Caco-2 (cell line): ENCODE measurements around the gene MYH13. TPM values are rescaled to one million over a fixed set of nuclear protein-coding genes. Genes with fewer than 3 reads are reported as not detected.

ENCODE experiments used
- BruUV-seq: library from RNA; stranded (reverse); fragments of 400-500 nt; replicated peaks from 2 replicates; lab custom pipeline; 2021; lab: Mats Ljungman, UMichigan
- CTCF ChIA-PET: fragments of 300-600 bp; sonication (Branson Sonifier 250); formaldehyde crosslinking; loops from one replicate; lab custom pipeline; 2022; ENCODE audit warnings: antibody characterized with exemption; lab: Charles Lee
- POLR2A ChIA-PET: fragments of 300-600 bp; sonication (Branson Sonifier 250); formaldehyde crosslinking; loops from one replicate; lab custom pipeline; 2022; ENCODE audit warnings: antibody characterized with exemption; lab: Charles Lee
- DNase-seq, 2 experiments: peaks; one replicate each; pipeline versions ENCODE4 v3.0.0 to v3.0.0-alpha.2; 2020 to 2022
- H3K27me3 ChIP-seq: replicated peaks from 2 replicates; pipeline ENCODE4 v1.6.0; 2011; ENCODE audit warnings: low read length; ENCODE audit not compliant: control insufficient read depth, insufficient read depth
- H3K36me3 ChIP-seq: 2 replicates; pipeline ENCODE4 v1.5.1; 2011; ENCODE audit warnings: low read length; ENCODE audit not compliant: control insufficient read depth, insufficient read depth
- H3K4me1 ChIP-seq: fragments of 250-450 bp; sonication (Bioruptor Pico); 2 replicates; pipeline ENCODE4 v1.5.1; 2020; ENCODE audit warnings: mild to moderate bottlenecking
- H3K4me3 ChIP-seq: 2 replicates; pipeline ENCODE4 v1.5.1; 2011; ENCODE audit warnings: low read depth, mild to moderate bottlenecking, control low read depth, low read length
- H3K9me3 ChIP-seq: fragments of 250-450 bp; sonication (Bioruptor Pico); 2 replicates; pipeline ENCODE4 v1.5.1; 2020; ENCODE audit warnings: mild to moderate bottlenecking, moderate library complexity
- H3K27ac Mint-ChIP-seq: one replicate; pipeline ENCODE4 v1.8.0; 2022; ENCODE audit warnings: mixed read lengths; ENCODE audit not compliant: unreplicated experiment
- H3K27me3 Mint-ChIP-seq: one replicate; pipeline ENCODE4 v1.8.0; 2022; ENCODE audit warnings: mixed read lengths; ENCODE audit not compliant: insufficient read depth, unreplicated experiment
- H3K36me3 Mint-ChIP-seq: one replicate; pipeline ENCODE4 v1.8.0; 2022; ENCODE audit warnings: mild to moderate bottlenecking, mixed read lengths; ENCODE audit not compliant: insufficient read depth, unreplicated experiment
- H3K4me1 Mint-ChIP-seq: one replicate; pipeline ENCODE4 v1.8.0; 2022; ENCODE audit warnings: low read depth, mixed read lengths; ENCODE audit not compliant: unreplicated experiment
- H3K4me3 Mint-ChIP-seq: one replicate; pipeline ENCODE4 v1.8.0; 2022; ENCODE audit warnings: mild to moderate bottlenecking, moderate library complexity, mixed read lengths; ENCODE audit not compliant: unreplicated experiment
- H3K9me3 Mint-ChIP-seq: one replicate; pipeline ENCODE4 v1.8.0; 2022; ENCODE audit warnings: mixed read lengths; ENCODE audit not compliant: unreplicated experiment
- CTCF ChIP-seq, 2 experiments: fragments of 200-600 bp in 1 of 2; IDR thresholded peaks; 1 replicate in 1 of 2; 2 replicates in 1 of 2; pipeline versions ENCODE4 v1.5.1 to v1.8.0; 2011 to 2022; ENCODE audit warnings: antibody characterized with exemption in 1 of 2, control low read depth in 1 of 2, inconsistent platforms in 1 of 2, low read depth in 1 of 2, low read length in 1 of 2, mild to moderate bottlenecking in 1 of 2, moderate library complexity in 1 of 2; ENCODE audit not compliant: insufficient read depth in 1 of 2, severe bottlenecking in 1 of 2, unreplicated experiment in 1 of 2
- intact Hi-C: fragments of 100-400 bp; cut with micrococcal nuclease; formaldehyde crosslinking; loops from one replicate; pipeline ENCODE4 v1.10.0; 2022; ENCODE audit not compliant: unreplicated experiment
- total RNA-seq: library from RNA; stranded (reverse); gene quantifications from 2 replicates; pipeline ENCODE4 v1.2.3, GENCODE V29; 2022

MYH13 gene
- total RNA-seq, 1 experiment from 2014 or later = not detected

GRCh38 chr17:10264051-10264450 is 108.8 kb downstream of the MYH13 start:
- no peak for TF ChIP-seq CTCF (IDR thresholded peaks at IDR 0.05; ENCODE audit: insufficient read depth in 1 of 2, low read depth in 1 of 2, low read length in 1 of 2, severe bottlenecking in 1 of 2, unreplicated experiment in 1 of 2)
- CTCF ChIA-PET = no interaction called here
- Mint-ChIP-seq H3K36me3 (no peaks in the 10 kb centered on the region), H3K9me3 (no peaks in the 10 kb centered on the region), H3K4me1 (no peaks in the 10 kb centered on the region), H3K4me3 (no peak overlapping the region), H3K27ac (no peak overlapping the region), H3K27me3 (no peaks in the 10 kb centered on the region)
- POLR2A ChIA-PET = no interaction called here
- H3K9me3 ChIP-seq = no peaks in the 10 kb centered on the region
- DNase-seq = no peak
- no peaks in the 10 kb centered on the region for H3K36me3 ChIP-seq
- intact Hi-C loops = no loop called here
- BruUV-seq = no TSS peak
- no peaks in the 10 kb centered on the region for H3K4me1 ChIP-seq
- H3K4me3 ChIP-seq = no peak overlapping the region
- no peaks in the 10 kb centered on the region for H3K27me3 ChIP-seq

GRCh38 chr17:10262451-10262850 is 110.4 kb downstream of the MYH13 start:
- H3K9me3 Mint-ChIP-seq = no peaks in the 10 kb centered on the region
- H3K36me3 Mint-ChIP-seq = no peaks in the 10 kb centered on the region
- H3K27me3 Mint-ChIP-seq = no peaks in the 10 kb centered on the region
- POLR2A ChIA-PET = no interaction called here
- Histone ChIP-seq H3K36me3 (no peaks in the 10 kb centered on the region), H3K4me3 (no peak overlapping the region), H3K4me1 (no peaks in the 10 kb centered on the region), H3K9me3 (no peaks in the 10 kb centered on the region), H3K27me3 (no peaks in the 10 kb centered on the region)
- no peak for DNase-seq
- no peak overlapping the region for H3K27ac Mint-ChIP-seq
- H3K4me1 Mint-ChIP-seq = no peaks in the 10 kb centered on the region
- no peak for TF ChIP-seq CTCF (IDR thresholded peaks at IDR 0.05; ENCODE audit: insufficient read depth in 1 of 2, low read depth in 1 of 2, low read length in 1 of 2, severe bottlenecking in 1 of 2, unreplicated experiment in 1 of 2)
- CTCF ChIA-PET = no interaction called here
- intact Hi-C loops = no loop called here
- no TSS peak for BruUV-seq
- no peak overlapping the region for H3K4me3 Mint-ChIP-seq

- ChIA-PET POLR2A (no interaction called here), CTCF (no interaction called here)
- H3K27me3 Mint-ChIP-seq = no peaks in the 10 kb centered on the region
- H3K36me3 Mint-ChIP-seq = no peaks in the 10 kb centered on the region
- BruUV-seq = no TSS peak
- H3K9me3 ChIP-seq = no peaks in the 10 kb centered on the region
- no peak for DNase-seq
- H3K4me1 ChIP-seq = no peaks in the 10 kb centered on the region
- TF ChIP-seq CTCF (IDR thresholded peaks at IDR 0.05; ENCODE audit: insufficient read depth in 1 of 2, low read depth in 1 of 2, low read length in 1 of 2, severe bottlenecking in 1 of 2, unreplicated experiment in 1 of 2) = no peak
- H3K4me3 Mint-ChIP-seq = no peak overlapping the region
- no peaks in the 10 kb centered on the region for H3K27me3 ChIP-seq
- no peak overlapping the region for H3K27ac Mint-ChIP-seq
- no peaks in the 10 kb centered on the region for H3K4me1 Mint-ChIP-seq
- no peaks in the 10 kb centered on the region for H3K9me3 Mint-ChIP-seq
- intact Hi-C loops = no loop called here
- H3K36me3 ChIP-seq = no peaks in the 10 kb centered on the region
- H3K4me3 ChIP-seq = no peak overlapping the region
Observed at GRCh38 chr17:10261098-10261497, 111.7 kb downstream of the MYH13 start.
